ENCODE measurements around the gene NDUFAF8. TPM values are rescaled to one million over a fixed set of nuclear protein-coding genes. Genes with fewer than 3 reads are reported as not detected.

The NDUFAF8 gene
- total RNA-seq (10 to 100 TPM; 34.2 to 45.6 (median 43.5) TPM), polyA plus RNA-seq (10 to 100 TPM; 60.4 to 85.9 TPM), total RNA-seq (11.0 reads per million, percentile 38 among the genes with 10 or more reads in this experiment)

DNA sequence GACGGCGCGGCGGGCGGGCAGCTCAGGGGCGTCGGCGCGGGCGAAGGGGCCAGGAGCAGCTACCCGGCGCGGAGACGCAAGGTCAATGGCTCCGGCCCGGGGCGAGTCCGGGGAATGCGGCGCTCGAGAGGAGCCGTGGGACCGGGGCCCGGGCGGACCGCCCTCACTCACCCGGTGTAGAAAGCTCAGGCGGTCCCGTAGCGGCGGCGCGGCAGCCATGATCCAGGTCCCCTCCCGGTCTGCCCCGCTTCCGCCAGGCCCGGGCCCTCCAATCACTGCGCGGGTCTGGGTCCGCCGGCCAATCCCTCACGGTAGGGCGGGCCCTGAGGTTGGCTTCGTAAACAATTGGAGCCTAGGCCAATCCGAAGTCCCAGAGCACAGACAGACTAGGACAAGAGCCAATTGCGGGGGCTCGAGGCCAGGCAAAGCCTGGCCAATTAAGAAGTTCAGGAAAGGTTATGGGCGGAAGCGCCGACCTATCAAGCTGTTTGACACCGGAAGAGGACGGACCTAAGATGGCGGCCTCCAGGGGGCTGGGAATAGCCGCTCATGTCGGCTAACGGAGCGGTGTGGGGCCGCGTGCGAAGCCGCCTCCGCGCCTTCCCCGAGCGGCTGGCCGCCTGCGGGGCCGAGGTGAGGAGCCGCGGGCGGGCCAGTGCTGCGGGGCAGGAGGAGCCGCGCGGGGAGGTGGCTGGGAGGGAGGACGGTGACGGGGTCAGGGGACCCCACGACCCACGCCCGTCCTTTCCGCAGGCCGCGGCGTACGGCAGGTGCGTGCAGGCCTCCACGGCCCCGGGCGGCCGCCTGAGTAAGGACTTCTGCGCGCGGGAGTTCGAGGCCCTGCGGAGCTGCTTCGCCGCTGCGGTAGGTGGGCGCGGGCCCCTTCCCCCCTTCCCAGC, at the start of gene NDUFAF8, which contains the start of gene TEPSIN:
Gene NDUFAF8, plus strand, starts transcription at position 504 of the 899 bp plus-strand sequence. Its CDS starts 46 bp downstream, at position 550.
Gene TEPSIN, minus strand, starts transcription at position 241 of the 899 bp plus-strand sequence. Its CDS starts 22 bp downstream, at position 219.
- H3K27me3 ChIP-seq (ENCODE audit: control insufficient read depth in 2 of 2, insufficient read depth in 2 of 2, low read length in 2 of 2) = no peaks in the 10 kb centered on the region
- POLR2A ChIA-PET = interaction anchor here (0.7 to 2.2 kb wide), 16 partner anchors 12 to 1401 kb away, joined by 3 to 24 read pairs (median 4); partner anchors contain the start of genes ACTG1, CEP131, FAAP100 and SLC38A10
- peaks cover 22 to 24% of the 10 kb centered on the region in 2 donors for H3K4me1 ChIP-seq (ENCODE audit: control insufficient read depth in 2 of 2, insufficient read depth in 2 of 2, low read length in 2 of 2)
- peaks cover 17 to 51% (median 38%) of the 10 kb centered on the region in 7 donors for H3K4me1 Mint-ChIP-seq
- CTCF ChIA-PET = interaction anchor here (0.7 to 1.3 kb wide), 3 partner anchors 9 to 245 kb away, joined by 3 read pairs; no protein-coding TSS in a partner anchor
- H3K36me3 Mint-ChIP-seq = peaks cover 0 to 6% (median 0%) of the 10 kb centered on the region in 5 donors
- peak within 1 kb of the TSS; percentile 92 to 97 (median 95) for H3K4me3 Mint-ChIP-seq
- peak within 1 kb of the TSS; percentile 86 to 95 (median 90) for H3K27ac Mint-ChIP-seq
- intact Hi-C loops (cut with micrococcal nuclease) = loop anchor here (1.0 to 5.0 kb wide), 6 partner anchors 16 to 621 kb away; partner anchors contain the start of genes FAAP100 (in 1 of the 2), P4HB (in 1 of the 2) and SLC38A10 (in 1 of the 2)
- no peaks in the 10 kb centered on the region for H3K27me3 Mint-ChIP-seq
- ATAC-seq (peak; percentile 98), DNase-seq (peak; percentile 87 to 98 (median 97))
- H3K4me3 ChIP-seq (ENCODE audit: low read length) = peak within 1 kb of the TSS; percentile 71
- H3K36me3 ChIP-seq (ENCODE audit: control insufficient read depth in 2 of 3, insufficient read depth in 3 of 3, low read length in 3 of 3) = peaks cover 0 to 21% (median 0%) of the 10 kb centered on the region in 3 experiments
- no peaks in the 10 kb centered on the region for H3K9me3 ChIP-seq (ENCODE audit: control insufficient read depth in 2 of 3, low read length in 3 of 3)
- peak within 1 kb of the TSS; percentile 79 for H3K27ac ChIP-seq (ENCODE audit: low read depth, low read length)
- no peaks in the 10 kb centered on the region for H3K9me3 Mint-ChIP-seq

DNA sequence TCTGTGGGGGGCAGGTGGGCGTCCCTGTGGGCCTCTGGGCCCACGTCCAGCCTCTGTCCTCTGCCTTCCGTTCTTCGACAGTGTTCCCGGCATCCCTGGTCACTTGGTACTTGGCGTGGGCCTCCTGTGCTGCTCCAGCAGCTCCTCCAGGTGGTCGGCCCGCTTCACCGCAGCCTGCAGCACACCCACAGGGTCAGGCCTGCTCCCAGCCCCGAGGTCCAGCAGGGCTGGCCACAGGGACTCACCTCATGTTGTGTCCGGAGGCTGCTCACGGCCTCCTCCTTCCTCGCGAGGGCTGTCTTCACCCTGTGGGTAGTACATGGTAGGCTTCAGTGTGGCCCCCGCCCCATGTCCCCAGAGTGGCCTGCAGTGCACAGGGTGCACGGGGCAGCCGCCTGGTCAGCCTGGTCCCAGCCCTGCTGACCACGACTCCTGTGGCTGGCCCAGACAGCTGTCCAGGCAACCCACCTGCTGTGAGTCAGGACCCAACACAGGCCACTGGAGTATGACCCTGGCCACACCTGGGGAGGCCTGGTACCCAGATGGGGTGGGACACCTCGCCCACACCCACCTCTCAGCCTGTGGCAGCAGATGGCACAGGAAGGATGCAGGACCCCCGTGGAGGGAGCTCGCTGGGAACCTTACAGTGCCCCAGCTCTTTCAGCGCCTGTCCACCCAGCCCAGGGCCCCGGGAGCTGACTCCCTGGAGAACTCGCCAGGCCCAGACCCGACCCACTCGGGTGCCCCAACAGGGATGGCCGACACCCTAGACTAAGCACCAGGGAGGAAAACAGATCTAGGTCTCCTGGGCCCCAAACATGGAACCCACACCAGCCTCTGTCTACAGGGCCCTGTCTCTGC, 49.2 kb upstream of the NDUFAF8 start:
- ChIA-PET CTCF (no interaction called here), POLR2A (no interaction called here)
- Mint-ChIP-seq H3K4me1 (no peaks in the 10 kb centered on the region), H3K4me3 (no peak overlapping the region), H3K9me3 (no peaks in the 10 kb centered on the region), H3K27ac (no peak overlapping the region), H3K27me3 (no peaks in the 10 kb centered on the region), H3K36me3 (no peaks in the 10 kb centered on the region)
- no peaks in the 10 kb centered on the region for H3K27me3 ChIP-seq (ENCODE audit: control insufficient read depth in 2 of 2, insufficient read depth in 2 of 2, low read length in 2 of 2)
- H3K36me3 ChIP-seq (ENCODE audit: control insufficient read depth in 2 of 3, insufficient read depth in 3 of 3, low read length in 3 of 3) = peaks cover 0 to 9% (median 0%) of the 10 kb centered on the region in 3 experiments
- H3K27ac ChIP-seq (ENCODE audit: low read depth, low read length) = no peak overlapping the region
- peak; percentile 31 for ATAC-seq
- no peaks in the 10 kb centered on the region for H3K9me3 ChIP-seq (ENCODE audit: control insufficient read depth in 2 of 3, low read length in 3 of 3)
- H3K4me1 ChIP-seq (ENCODE audit: control insufficient read depth in 2 of 2, insufficient read depth in 2 of 2, low read length in 2 of 2) = no peaks in the 10 kb centered on the region
- DNase-seq = no peak
- intact Hi-C loops (cut with micrococcal nuclease) = no loop called here
- H3K4me3 ChIP-seq (ENCODE audit: low read length) = no peak overlapping the region

GRCh38 chr17:81190591-81190990, 48.5 kb upstream of the NDUFAF8 start:
- DNase-seq (no peak), ATAC-seq (no peak)
- Mint-ChIP-seq H3K27ac (no peak overlapping the region), H3K27me3 (no peaks in the 10 kb centered on the region), H3K36me3 (no peaks in the 10 kb centered on the region), H3K9me3 (no peaks in the 10 kb centered on the region), H3K4me1 (no peaks in the 10 kb centered on the region), H3K4me3 (no peak overlapping the region)
- Histone ChIP-seq H3K4me3 (ENCODE audit: low read length) (no peak overlapping the region), H3K27ac (ENCODE audit: low read depth, low read length) (no peak overlapping the region), H3K9me3 (ENCODE audit: control insufficient read depth in 2 of 3, low read length in 3 of 3) (no peaks in the 10 kb centered on the region), H3K4me1 (ENCODE audit: control insufficient read depth in 2 of 2, insufficient read depth in 2 of 2, low read length in 2 of 2) (no peaks in the 10 kb centered on the region), H3K36me3 (ENCODE audit: control insufficient read depth in 2 of 3, insufficient read depth in 3 of 3, low read length in 3 of 3) (peaks cover 0 to 9% (median 0%) of the 10 kb centered on the region in 3 experiments), H3K27me3 (ENCODE audit: control insufficient read depth in 2 of 2, insufficient read depth in 2 of 2, low read length in 2 of 2) (no peaks in the 10 kb centered on the region)
- intact Hi-C loops (cut with micrococcal nuclease) = no loop called here
- ChIA-PET POLR2A (interaction anchor here (0.6 kb wide), 1 partner anchor 318 kb away, joined by 3 read pairs; no protein-coding TSS in a partner anchor), CTCF (no interaction called here)

DNA sequence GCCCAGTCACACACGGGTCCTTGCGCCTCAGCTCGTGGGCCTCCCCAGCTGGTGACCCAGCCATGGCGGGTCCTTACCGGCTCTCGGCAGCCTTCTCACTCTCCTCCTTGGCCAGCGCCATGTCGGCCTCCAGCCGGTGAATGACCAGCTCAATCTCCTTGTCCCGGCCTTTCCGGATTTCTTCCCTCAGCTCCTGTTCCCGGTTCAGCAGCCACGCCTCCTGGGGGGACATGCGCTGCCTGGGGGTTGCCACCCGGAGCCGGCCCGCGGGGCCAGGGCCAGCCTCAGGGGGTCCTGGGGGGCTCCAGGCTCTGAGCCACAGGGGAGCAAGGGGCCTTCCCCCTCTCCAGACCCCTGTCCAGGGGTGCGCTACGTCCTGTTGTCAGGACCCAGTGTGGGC, 48.0 kb upstream of the NDUFAF8 start:
- H3K27ac Mint-ChIP-seq = no peak overlapping the region
- H3K9me3 Mint-ChIP-seq = no peaks in the 10 kb centered on the region
- Histone ChIP-seq H3K4me1 (ENCODE audit: control insufficient read depth in 2 of 2, insufficient read depth in 2 of 2, low read length in 2 of 2) (no peaks in the 10 kb centered on the region), H3K36me3 (ENCODE audit: control insufficient read depth in 2 of 3, insufficient read depth in 3 of 3, low read length in 3 of 3) (peaks cover 0 to 9% (median 0%) of the 10 kb centered on the region in 3 experiments), H3K9me3 (ENCODE audit: control insufficient read depth in 2 of 3, low read length in 3 of 3) (no peaks in the 10 kb centered on the region), H3K27ac (ENCODE audit: low read depth, low read length) (no peak overlapping the region), H3K4me3 (ENCODE audit: low read length) (no peak overlapping the region), H3K27me3 (ENCODE audit: control insufficient read depth in 2 of 2, insufficient read depth in 2 of 2, low read length in 2 of 2) (no peaks in the 10 kb centered on the region)
- H3K4me1 Mint-ChIP-seq = no peaks in the 10 kb centered on the region
- intact Hi-C loops (cut with micrococcal nuclease) = no loop called here
- no peaks in the 10 kb centered on the region for H3K27me3 Mint-ChIP-seq
- H3K36me3 Mint-ChIP-seq = no peaks in the 10 kb centered on the region
- DNase-seq = no peak
- no peak for ATAC-seq
- CTCF ChIA-PET = no interaction called here
- POLR2A ChIA-PET = interaction anchor here (0.6 kb wide), 1 partner anchor 317 kb away, joined by 3 read pairs; no protein-coding TSS in a partner anchor
- H3K4me3 Mint-ChIP-seq = no peak overlapping the region

- H3K4me1 ChIP-seq (ENCODE audit: control insufficient read depth in 2 of 2, insufficient read depth in 2 of 2, low read length in 2 of 2) = no peaks in the 10 kb centered on the region
- ATAC-seq = no peak
- Mint-ChIP-seq H3K36me3 (no peaks in the 10 kb centered on the region), H3K4me1 (no peaks in the 10 kb centered on the region), H3K27me3 (no peaks in the 10 kb centered on the region), H3K4me3 (no peak overlapping the region), H3K27ac (no peak overlapping the region), H3K9me3 (no peaks in the 10 kb centered on the region)
- no peak overlapping the region for H3K27ac ChIP-seq (ENCODE audit: low read depth, low read length)
- intact Hi-C loops (cut with micrococcal nuclease) = no loop called here
- no peak for DNase-seq
- peaks cover 0 to 9% (median 0%) of the 10 kb centered on the region in 3 experiments for H3K36me3 ChIP-seq (ENCODE audit: control insufficient read depth in 2 of 3, insufficient read depth in 3 of 3, low read length in 3 of 3)
- no peaks in the 10 kb centered on the region for H3K9me3 ChIP-seq (ENCODE audit: control insufficient read depth in 2 of 3, low read length in 3 of 3)
- no peaks in the 10 kb centered on the region for H3K27me3 ChIP-seq (ENCODE audit: control insufficient read depth in 2 of 2, insufficient read depth in 2 of 2, low read length in 2 of 2)
- POLR2A ChIA-PET = no interaction called here
- no peak overlapping the region for H3K4me3 ChIP-seq (ENCODE audit: low read length)
- CTCF ChIA-PET = no interaction called here
Measured at GRCh38 chr17:81191646-81192045, 47.5 kb upstream of the NDUFAF8 start.

GRCh38 chr17:81192386-81193050, 46.6 kb upstream of the NDUFAF8 start:
- Mint-ChIP-seq H3K4me1 (no peaks in the 10 kb centered on the region), H3K4me3 (no peak overlapping the region), H3K27me3 (no peaks in the 10 kb centered on the region), H3K9me3 (no peaks in the 10 kb centered on the region), H3K27ac (no peak overlapping the region), H3K36me3 (no peaks in the 10 kb centered on the region)
- H3K27me3 ChIP-seq (ENCODE audit: control insufficient read depth in 2 of 2, insufficient read depth in 2 of 2, low read length in 2 of 2) = no peaks in the 10 kb centered on the region
- H3K27ac ChIP-seq (ENCODE audit: low read depth, low read length) = no peak overlapping the region
- no peaks in the 10 kb centered on the region for H3K9me3 ChIP-seq (ENCODE audit: control insufficient read depth in 2 of 3, low read length in 3 of 3)
- DNase-seq = no peak
- ChIA-PET POLR2A (no interaction called here), CTCF (no interaction called here)
- intact Hi-C loops (cut with micrococcal nuclease) = no loop called here
- peaks cover 0 to 15% (median 0%) of the 10 kb centered on the region in 3 experiments for H3K36me3 ChIP-seq (ENCODE audit: control insufficient read depth in 2 of 3, insufficient read depth in 3 of 3, low read length in 3 of 3)
- H3K4me3 ChIP-seq (ENCODE audit: low read length) = no peak overlapping the region
- ATAC-seq = no peak
- H3K4me1 ChIP-seq (ENCODE audit: control insufficient read depth in 2 of 2, insufficient read depth in 2 of 2, low read length in 2 of 2) = no peaks in the 10 kb centered on the region
